ENCODE data around the gene REELD1. TPM values are rescaled to one million over a fixed set of nuclear protein-coding genes. Genes with fewer than 3 reads are reported as not detected.

REELD1 gene
- total RNA-seq, result under 1 TPM in 1 of 2 donors, not detected in 1; 0.13 TPM
- not detected for polyA plus RNA-seq (2013, experiment 1 of 2)
- not detected for polyA plus RNA-seq (2013, experiment 2 of 2)
- long read RNA-seq, experiment 1, result 0 reads
- long read RNA-seq, experiment 2, result 0 reads
- long read RNA-seq, experiment 3, partial matches to known transcripts, result 1 of 1 reads
- long read RNA-seq, experiment 3, other reads (novel, unspliced or antisense), result 0 of 1 reads
- long read RNA-seq, experiment 4, result 0 reads

- Mint-ChIP-seq H3K9me3 (no peaks in the 10 kb centered on the region), H3K4me1 (peaks cover 7% of the 10 kb centered on the region), H3K27me3 (ENCODE audit: insufficient read depth) (peaks cover 16% of the 10 kb centered on the region), H3K4me3 (no peak within 1 kb of the TSS), H3K36me3 (ENCODE audit: low read depth) (no peaks in the 10 kb centered on the region), H3K27ac (no peak within 1 kb of the TSS)
- H3K36me3 ChIP-seq (ENCODE audit: control insufficient read depth, insufficient read depth, low read length), result no peaks in the 10 kb centered on the region
- H3K9me3 ChIP-seq (ENCODE audit: control insufficient read depth, low read length), result no peaks in the 10 kb centered on the region
- WGBS, 2 experiments (ENCODE audit: insufficient coverage in 1 of 2, insufficient read length in 1 of 2), result 92% methylated on average over 5 of the region's 5 CpGs; no CpG with 5 or more reads in 1 of the 2 experiments
- peaks cover 5% of the 10 kb centered on the region for H3K27me3 ChIP-seq (ENCODE audit: control insufficient read depth, insufficient read depth, low read length, poor library complexity, severe bottlenecking)
- no peak for DNase-seq
- peaks cover 3% of the 10 kb centered on the region for H3K4me1 ChIP-seq (ENCODE audit: control insufficient read depth, insufficient read depth, low read length)
- no peak within 1 kb of the TSS for H3K9ac ChIP-seq (ENCODE audit: extremely low read depth, low read length, poor library complexity, severe bottlenecking)
- no peak within 1 kb of the TSS for H3K27ac ChIP-seq (ENCODE audit: low read depth, low read length)
- H3K4me3 ChIP-seq (ENCODE audit: low read length), result no peak within 1 kb of the TSS
- TF ChIP-seq, protein P1, sequence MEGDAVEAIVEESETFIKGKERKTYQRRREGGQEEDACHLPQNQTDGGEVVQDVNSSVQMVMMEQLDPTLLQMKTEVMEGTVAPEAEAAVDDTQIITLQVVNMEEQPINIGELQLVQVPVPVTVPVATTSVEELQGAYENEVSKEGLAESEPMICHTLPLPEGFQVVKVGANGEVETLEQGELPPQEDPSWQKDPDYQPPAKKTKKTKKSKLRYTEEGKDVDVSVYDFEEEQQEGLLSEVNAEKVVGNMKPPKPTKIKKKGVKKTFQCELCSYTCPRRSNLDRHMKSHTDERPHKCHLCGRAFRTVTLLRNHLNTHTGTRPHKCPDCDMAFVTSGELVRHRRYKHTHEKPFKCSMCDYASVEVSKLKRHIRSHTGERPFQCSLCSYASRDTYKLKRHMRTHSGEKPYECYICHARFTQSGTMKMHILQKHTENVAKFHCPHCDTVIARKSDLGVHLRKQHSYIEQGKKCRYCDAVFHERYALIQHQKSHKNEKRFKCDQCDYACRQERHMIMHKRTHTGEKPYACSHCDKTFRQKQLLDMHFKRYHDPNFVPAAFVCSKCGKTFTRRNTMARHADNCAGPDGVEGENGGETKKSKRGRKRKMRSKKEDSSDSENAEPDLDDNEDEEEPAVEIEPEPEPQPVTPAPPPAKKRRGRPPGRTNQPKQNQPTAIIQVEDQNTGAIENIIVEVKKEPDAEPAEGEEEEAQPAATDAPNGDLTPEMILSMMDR (conservative IDR thresholded peaks at IDR 0.05), result no peak
Observed at GRCh38 chr4:146214238-146214637, at the start of gene REELD1. REELD1 (plus strand) TSS chr4:146214538; CDS start chr4:146216953, 2,415 bp downstream.

DNA sequence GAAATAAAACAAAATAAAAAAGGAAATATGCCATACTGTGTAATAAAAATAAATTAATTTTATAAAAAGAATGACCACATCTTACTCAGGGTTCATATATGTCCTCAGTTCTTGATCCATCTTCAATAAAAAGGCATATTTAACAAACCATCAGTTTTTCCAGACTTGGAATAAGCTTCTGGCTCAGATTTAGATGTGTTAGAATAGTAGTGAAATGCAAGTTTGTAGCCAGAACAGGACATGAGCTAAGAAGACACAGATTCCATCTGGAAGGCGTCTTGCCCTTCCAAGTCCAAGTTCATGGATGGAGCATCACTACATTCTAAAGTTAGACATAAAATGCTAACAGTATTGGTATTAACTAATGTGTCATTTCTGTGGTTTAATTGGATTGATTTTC lies 49.1 kb upstream of the REELD1 start:
- no peak overlapping the region for H3K4me3 ChIP-seq (ENCODE audit: low read length)
- TF ChIP-seq, protein P1 (conservative IDR thresholded peaks at IDR 0.05), result no peak
- 100% methylated on average over 1 of the region's 1 CpG; no CpG with 5 or more reads in 1 of the 2 experiments for WGBS, 2 experiments (ENCODE audit: insufficient coverage in 1 of 2, insufficient read length in 1 of 2)
- Mint-ChIP-seq H3K27me3 (ENCODE audit: insufficient read depth) (peaks cover 5% of the 10 kb centered on the region), H3K36me3 (ENCODE audit: low read depth) (no peaks in the 10 kb centered on the region), H3K4me3 (no peak overlapping the region), H3K9me3 (peaks cover 14% of the 10 kb centered on the region), H3K4me1 (peaks cover 4% of the 10 kb centered on the region), H3K27ac (no peak overlapping the region)
- no peaks in the 10 kb centered on the region for H3K4me1 ChIP-seq (ENCODE audit: control insufficient read depth, insufficient read depth, low read length)
- no peak overlapping the region for H3K9ac ChIP-seq (ENCODE audit: extremely low read depth, low read length, poor library complexity, severe bottlenecking)
- H3K36me3 ChIP-seq (ENCODE audit: control insufficient read depth, insufficient read depth, low read length), result no peaks in the 10 kb centered on the region
- no peak for DNase-seq
- no peak overlapping the region for H3K27ac ChIP-seq (ENCODE audit: low read depth, low read length)
- H3K9me3 ChIP-seq (ENCODE audit: control insufficient read depth, low read length), result peaks cover 11% of the 10 kb centered on the region
- peaks cover 5% of the 10 kb centered on the region for H3K27me3 ChIP-seq (ENCODE audit: control insufficient read depth, insufficient read depth, low read length, poor library complexity, severe bottlenecking)

DNA sequence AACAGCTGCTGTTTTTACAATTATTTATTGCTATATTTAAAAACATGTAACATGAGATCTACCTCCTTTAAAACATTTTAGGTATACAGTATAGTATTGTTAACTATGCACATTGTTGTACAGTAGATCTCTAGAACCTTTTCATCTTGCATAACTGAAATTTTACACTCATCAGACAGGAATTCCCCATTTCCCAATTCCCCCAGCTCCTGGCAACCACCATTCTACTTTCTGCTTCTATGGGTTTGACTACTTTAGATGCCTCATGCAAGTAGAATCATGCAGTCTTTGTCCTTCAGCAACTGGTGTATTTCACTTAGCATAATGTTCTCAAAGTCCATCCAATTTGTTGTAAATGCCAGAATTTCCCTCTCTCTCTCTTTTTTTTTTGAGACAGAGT lies 48.5 kb upstream of the REELD1 start:
- no peak overlapping the region for H3K4me3 Mint-ChIP-seq
- H3K27ac ChIP-seq (ENCODE audit: low read depth, low read length), result no peak overlapping the region
- peaks cover 14% of the 10 kb centered on the region for H3K9me3 Mint-ChIP-seq

More for the DNA sequence above, 48.5 kb upstream of the REELD1 start:
- Mint-ChIP-seq H3K27me3 (ENCODE audit: insufficient read depth) (peaks cover 5% of the 10 kb centered on the region), H3K36me3 (ENCODE audit: low read depth) (no peaks in the 10 kb centered on the region), H3K27ac (no peak overlapping the region), H3K4me1 (no peaks in the 10 kb centered on the region)
- Histone ChIP-seq H3K4me1 (ENCODE audit: control insufficient read depth, insufficient read depth, low read length) (no peaks in the 10 kb centered on the region), H3K9me3 (ENCODE audit: control insufficient read depth, low read length) (peaks cover 11% of the 10 kb centered on the region), H3K36me3 (ENCODE audit: control insufficient read depth, insufficient read depth, low read length) (no peaks in the 10 kb centered on the region), H3K4me3 (ENCODE audit: low read length) (no peak overlapping the region), H3K9ac (ENCODE audit: extremely low read depth, low read length, poor library complexity, severe bottlenecking) (no peak overlapping the region), H3K27me3 (ENCODE audit: control insufficient read depth, insufficient read depth, low read length, poor library complexity, severe bottlenecking) (peaks cover 5% of the 10 kb centered on the region)
- no peak for DNase-seq
- TF ChIP-seq, protein P1 (conservative IDR thresholded peaks at IDR 0.05), result no peak

Measured in endodermal cell (in vitro differentiated cells).